NCI-H2029 (cell line): ENCODE measurements around the gene ALX3.
"Not testable (repeated sequence)": the region's sequence is repeated elsewhere in the genome, so short reads cannot be mapped to it uniquely, and the experiment has no call there.

Experiments
- DNase-seq: peaks from one replicate; lab custom pipeline; 2025; lab: John Stamatoyannopoulos, UW

Gene ALX3

DNA sequence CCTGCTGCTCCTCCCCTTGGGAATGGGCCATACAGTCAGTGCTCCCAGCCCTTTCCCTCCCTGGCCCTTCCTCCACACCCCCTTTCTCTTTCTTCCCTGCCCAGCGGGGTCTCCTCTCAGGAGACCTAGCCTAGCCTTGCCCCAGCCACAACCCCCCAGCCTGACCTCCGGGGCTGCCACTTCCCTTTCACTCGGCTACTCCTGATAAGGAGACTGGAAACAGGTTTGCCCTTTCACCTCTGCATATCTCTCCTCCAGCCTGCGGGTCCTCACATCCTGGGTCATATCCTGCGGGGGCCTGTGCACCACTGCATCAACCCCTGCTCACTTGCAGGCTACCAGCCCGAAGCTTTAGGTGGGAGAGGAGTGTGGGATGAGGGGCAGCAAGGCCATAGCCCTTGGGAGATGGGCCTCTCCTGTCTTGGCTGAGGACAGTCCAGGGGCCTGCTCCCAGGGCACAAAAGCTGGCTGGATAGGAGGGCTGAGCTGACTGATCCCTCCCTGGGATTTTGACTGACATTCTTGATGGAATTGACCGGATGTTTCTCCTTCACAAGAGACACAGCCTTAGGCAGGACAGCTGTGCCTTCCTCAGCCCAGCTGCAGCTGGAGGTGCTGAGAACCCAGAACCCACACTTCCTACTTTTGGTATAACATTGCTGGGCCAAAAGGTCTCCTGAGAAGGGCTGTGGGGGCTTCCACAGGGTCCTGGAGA, 19.2 kb upstream of the ALX3 start:
- no peak for DNase-seq

GRCh38 chr1:110088739-110089316, 18.4 kb upstream of the ALX3 start:
- DNase-seq = no peak

- DNase-seq = peak; percentile 29
Observed at GRCh38 chr1:110087812-110088738, 17.6 kb upstream of the ALX3 start.

GRCh38 chr1:110086961-110087360, 16.5 kb upstream of the ALX3 start:
- DNase-seq = no peak

- DNase-seq = no peak
Observed at GRCh38 chr1:110085671-110086070, 15.2 kb upstream of the ALX3 start.

- DNase-seq = no peak
Observed at GRCh38 chr1:110084227-110085078, 14.0 kb upstream of the ALX3 start.

DNA sequence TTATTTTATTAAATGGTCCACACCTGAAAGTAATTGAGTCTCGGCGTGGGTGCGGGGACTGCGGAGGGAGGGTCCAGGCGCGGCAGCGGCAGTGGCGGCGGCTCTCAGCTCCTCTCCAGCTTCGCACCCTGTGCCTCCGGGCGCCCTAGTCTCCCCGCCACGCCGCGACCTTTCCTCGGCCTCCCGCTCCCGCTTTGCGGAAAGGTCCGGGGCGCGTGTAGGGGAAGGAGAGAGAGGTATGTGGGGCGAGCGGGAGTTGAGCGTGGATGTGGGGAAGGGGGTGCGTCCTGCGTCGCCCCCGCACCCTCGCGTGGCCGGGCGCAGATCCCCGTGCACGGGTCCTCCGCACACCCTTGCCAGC, 13.4 kb upstream of the ALX3 start:
- DNase-seq = no peak

DNA sequence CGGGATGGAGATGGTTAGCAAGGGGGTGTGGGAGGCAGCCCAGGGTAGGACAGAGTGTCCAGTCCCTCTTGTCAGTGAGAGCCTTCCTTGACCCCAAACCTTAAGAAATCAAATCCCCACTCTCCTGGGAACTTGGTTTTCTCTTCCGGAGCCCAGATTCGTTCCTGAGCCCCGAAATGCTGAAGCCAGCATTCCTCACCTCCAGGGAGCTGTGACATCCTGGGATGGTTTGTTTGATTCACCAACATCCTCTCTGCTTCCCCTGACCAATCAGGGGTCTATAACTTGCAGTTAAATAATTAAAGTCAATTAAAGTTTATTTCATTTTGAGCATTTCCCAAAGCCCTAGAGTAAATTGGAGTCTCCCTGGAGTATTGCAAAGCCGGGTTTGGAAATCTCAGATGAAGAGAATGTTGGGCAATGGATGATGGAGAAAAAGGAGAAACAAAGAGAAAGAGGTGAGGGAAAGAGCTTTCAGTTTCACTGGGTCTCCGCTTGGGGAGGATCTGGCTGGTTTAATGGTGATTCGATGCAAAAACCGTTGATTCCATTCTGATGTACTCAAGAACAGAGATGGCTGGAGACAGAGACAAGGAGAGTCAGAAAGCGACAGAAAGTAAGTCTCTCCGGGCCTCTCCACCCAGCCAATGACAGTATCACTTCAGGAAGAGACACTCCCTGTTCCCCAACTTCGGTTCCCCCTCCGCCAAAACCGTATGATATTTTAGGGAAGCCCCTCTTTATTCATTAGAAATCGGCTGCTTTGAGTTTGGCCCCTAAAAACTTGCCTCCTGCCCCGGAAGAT, 12.8 kb upstream of the ALX3 start:
- no peak for DNase-seq

GRCh38 chr1:110082477-110082876, 12.0 kb upstream of the ALX3 start:
- DNase-seq = no peak

DNA sequence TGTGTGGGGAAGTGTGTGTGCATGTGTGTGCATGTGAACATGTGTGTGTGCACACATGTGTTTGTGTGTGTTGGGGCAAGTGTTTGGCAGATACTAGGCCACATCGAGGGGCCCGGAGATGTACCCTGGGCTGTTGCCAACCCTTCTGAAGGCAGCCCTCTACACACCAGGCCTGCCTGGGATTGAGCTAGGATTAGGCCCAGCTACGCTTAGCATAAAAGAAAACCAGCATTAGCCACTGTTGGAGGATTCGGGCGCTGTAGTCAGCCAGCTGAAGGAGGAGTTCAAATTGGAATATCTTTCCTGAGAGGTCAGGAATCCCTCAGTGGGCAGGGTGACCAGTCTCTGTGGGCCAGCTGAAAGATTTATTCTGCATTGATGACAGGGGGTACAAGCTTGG, 10.6 kb upstream of the ALX3 start:
- DNase-seq = no peak

DNA sequence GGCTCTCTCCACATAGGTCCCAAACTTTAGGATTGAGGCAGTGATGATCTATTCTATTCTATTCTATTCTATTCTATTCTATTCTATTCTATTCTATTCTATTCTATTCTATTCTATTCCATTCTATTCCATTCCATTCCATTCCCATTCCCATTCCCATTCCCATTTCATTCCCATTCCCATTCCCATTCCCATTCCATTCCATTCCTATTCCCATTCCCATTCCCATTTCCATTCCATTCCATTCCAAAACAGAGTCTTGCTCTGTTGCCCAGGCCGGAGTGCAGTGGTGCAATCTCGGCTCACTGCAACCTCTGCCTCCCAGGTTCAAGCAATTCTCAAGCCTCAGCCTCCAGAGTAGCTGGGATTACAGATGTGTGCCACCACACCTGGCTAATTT, 9.5 kb upstream of the ALX3 start:
- DNase-seq = not testable (repeated sequence)

GRCh38 chr1:110076789-110077500, 6.5 kb upstream of the ALX3 start:
- DNase-seq = no peak

- DNase-seq = no peak
Observed at GRCh38 chr1:110074166-110074565, 3.7 kb upstream of the ALX3 start.

- no peak for DNase-seq
Observed at GRCh38 chr1:110070282-110070669, 196 bp downstream of the ALX3 start.

DNA sequence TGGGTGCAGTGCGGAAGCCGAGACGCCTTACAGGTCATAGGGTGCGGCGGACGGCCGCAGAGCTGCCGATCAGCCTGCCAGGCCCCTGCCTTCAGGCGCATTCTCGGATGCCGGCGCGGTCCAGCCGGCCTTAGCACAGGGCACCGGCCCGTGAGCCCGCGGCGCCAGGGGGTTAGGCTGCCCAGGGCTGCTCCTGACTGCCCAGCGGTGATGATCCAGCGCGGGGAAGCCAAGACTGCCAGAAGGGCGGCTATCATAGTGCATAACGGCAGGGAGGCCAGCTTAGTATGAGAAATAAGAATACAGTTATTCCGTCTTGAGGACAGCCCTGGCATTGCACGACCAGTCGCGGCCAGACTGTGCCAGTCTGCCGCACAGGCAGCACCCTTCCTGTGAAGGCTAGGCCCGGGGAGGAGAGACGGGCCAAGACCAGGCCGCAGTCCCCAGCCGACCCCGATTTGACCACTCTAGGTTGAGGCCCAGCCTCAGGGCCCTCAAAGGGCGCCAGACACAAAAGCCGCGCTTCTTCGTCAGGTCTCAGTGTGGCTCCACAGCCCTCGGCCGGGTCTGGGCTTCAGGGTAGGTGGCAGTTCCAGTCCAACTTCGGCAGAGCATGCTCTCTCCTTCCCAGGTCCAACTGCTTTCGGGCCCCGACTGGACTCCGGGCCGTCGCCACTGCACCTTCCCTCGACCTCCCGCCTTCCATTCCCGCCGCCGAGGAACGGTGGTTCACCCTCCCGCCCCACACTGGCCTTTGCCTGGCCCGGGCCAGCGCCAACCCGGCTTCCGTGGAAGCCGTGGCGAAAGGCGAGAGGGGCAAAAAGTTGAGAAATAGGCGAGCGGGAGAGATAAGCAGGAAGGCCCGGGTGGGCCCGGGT, 829 bp downstream of the ALX3 start:
- DNase-seq = no peak

DNA sequence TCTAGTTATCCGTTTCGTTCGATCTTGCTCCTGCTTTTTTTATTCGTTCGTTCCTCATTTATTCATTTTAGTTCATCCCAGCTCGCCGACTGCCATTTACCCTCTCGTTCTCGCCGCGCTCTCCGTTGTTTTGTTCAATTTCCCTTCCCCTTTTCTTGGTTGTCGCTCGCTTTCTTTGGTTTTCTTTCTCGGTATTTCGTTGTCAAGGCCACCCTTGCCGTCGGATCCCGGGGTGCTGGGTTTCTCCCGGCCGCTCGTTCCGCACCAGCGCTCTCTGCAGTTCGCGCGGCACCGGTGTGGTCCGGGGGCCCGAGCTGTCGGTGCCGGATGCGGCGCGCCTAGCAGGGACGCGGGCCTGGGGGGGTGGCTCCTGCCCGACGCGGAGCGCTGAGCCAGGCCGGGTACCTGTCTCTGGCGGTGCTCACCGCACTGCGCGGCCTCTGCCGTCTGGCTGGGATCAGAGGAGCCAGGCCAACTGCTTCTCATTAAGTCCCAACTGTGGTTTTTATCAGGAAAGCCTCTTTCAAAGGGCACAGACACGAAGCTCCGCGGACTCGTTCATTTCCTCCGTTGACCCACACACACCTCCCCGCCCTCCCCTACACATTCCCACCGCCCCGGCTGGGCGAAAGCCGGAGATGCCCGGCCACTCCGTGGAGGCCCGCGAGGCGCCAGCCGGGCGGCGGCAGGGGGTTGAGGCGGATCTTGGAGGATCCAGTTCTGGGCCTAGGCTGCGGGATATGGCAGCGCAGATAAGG, 1.6 kb downstream of the ALX3 start:
- no peak for DNase-seq

DNA sequence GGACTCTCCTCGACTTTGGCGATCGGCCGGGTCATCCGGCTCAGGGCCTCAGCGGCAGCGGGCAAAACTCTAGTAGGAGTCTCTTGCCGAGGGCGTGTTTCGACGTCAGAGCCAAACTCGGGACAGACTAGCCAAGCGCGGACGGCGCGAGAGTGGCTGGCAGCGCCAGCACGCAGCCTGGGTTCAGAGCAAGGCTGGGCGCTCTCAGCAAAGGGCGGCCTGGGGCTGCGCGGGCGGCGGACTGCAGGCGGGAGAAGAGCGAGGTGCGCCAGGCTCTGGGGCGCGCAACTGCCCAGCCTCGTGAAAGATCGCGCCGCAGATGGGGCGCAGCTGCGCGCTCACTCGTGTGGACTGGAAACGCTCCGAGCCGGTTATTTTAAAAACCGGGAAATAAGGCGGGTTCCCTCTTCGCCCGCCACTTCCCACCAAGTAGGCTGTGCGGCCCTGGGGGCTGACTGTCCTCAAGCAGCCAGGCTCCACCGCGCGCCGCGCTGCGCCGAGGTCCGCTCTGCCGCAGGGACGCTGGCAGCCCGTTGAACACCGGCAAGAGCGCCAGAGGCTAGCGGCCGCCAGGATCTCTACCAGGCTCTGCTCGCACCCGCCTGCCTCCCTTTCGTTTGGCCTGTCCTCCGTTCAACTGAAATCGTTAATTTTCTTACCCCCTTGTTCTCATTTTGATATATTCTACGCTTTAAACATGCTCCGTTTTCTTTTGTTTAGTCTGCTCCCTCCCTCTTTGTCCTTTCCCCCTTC, 2.4 kb downstream of the ALX3 start:
- DNase-seq = no peak

DNA sequence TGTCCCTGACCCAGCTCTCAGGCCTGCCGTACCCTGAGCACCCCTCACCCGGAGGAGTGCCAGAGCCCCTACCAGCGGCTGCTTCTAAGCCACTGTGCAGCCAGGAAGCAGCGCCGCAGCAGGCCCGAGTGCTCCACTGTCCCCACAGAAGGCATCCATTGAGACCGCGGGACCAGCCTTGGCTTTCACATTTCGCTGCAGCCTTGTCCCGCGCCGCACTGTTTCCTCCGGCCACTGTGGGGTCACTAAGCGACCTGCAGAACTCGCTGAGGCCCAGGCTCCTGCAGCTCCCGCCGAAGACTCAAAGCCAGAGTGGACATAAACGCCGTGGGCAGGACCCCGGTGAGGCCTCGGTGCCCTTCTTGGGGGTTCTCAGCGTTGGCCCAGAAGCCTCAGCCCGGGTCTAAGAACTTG, 3.0 kb downstream of the ALX3 start:
- no peak for DNase-seq
